UCSD-AML1 (cell line): ENCODE data around the gene LPAR1.

Source experiments
- DNase-seq: peaks from one replicate; lab custom pipeline; 2025; ENCODE audit not compliant: unreplicated experiment; lab: John Stamatoyannopoulos, UW

The LPAR1 gene

GRCh38 chr9:110922145-110922544 is 116.1 kb downstream of the LPAR1 start:
- no peak for DNase-seq

GRCh38 chr9:110921705-110922104 is 116.6 kb downstream of the LPAR1 start:
- DNase-seq, result no peak

GRCh38 chr9:110919609-110920008 is 118.7 kb downstream of the LPAR1 start:
- peak; percentile 27 for DNase-seq

- no peak for DNase-seq
Observed at GRCh38 chr9:110919050-110919435, 119.2 kb downstream of the LPAR1 start.

- DNase-seq, result no peak
Observed at GRCh38 chr9:110918316-110919049, 119.8 kb downstream of the LPAR1 start.

- no peak for DNase-seq
Observed at GRCh38 chr9:110916403-110916802, 121.9 kb downstream of the LPAR1 start.

GRCh38 chr9:110912419-110913291 is 125.6 kb downstream of the LPAR1 start:
- no peak for DNase-seq

GRCh38 chr9:110911659-110912418 is 126.4 kb downstream of the LPAR1 start:
- DNase-seq, result no peak

GRCh38 chr9:110908894-110909293 is 129.4 kb downstream of the LPAR1 start:
- DNase-seq, result no peak

- no peak for DNase-seq
Observed at GRCh38 chr9:110900917-110901316, 137.4 kb downstream of the LPAR1 start.

GRCh38 chr9:110900456-110900855 is 137.8 kb downstream of the LPAR1 start:
- DNase-seq, result no peak

GRCh38 chr9:110898866-110899265 is 139.4 kb downstream of the LPAR1 start:
- DNase-seq, result no peak

- DNase-seq, result no peak
Observed at GRCh38 chr9:110898358-110898757, 139.9 kb downstream of the LPAR1 start.

GRCh38 chr9:110897943-110898342 is 140.3 kb downstream of the LPAR1 start:
- DNase-seq, result no peak

GRCh38 chr9:110895147-110895905 is 142.9 kb downstream of the LPAR1 start:
- DNase-seq, result no peak

GRCh38 chr9:110894731-110895130 is 143.5 kb downstream of the LPAR1 start:
- no peak for DNase-seq

GRCh38 chr9:110892689-110893088 is 145.6 kb downstream of the LPAR1 start:
- no peak for DNase-seq

- DNase-seq, result no peak
Observed at GRCh38 chr9:110891760-110892159, 146.5 kb downstream of the LPAR1 start.

GRCh38 chr9:110890416-110890815 is 147.9 kb downstream of the LPAR1 start:
- no peak for DNase-seq

- no peak for DNase-seq
Observed at GRCh38 chr9:110887276-110887675, 151.0 kb downstream of the LPAR1 start.

GRCh38 chr9:110886832-110887231 is 151.4 kb downstream of the LPAR1 start:
- DNase-seq, result no peak
